IMR-90 (cell line): ENCODE measurements around the gene BDKRB1.

Experiments used
- BHLHE40 ChIP-seq: fragments of 150-350 bp; IDR thresholded peaks from 2 replicates; pipeline ENCODE4 v1.6.1; 2016; ENCODE audit warnings: mild to moderate bottlenecking, low read depth, low read length
- CEBPB ChIP-seq: IDR thresholded peaks from 2 replicates; pipeline ENCODE4 v1.6.1; 2012; ENCODE audit warnings: low read depth, low read length, improper control_type of control experiment
- FOS ChIP-seq: fragments of 150-350 bp; IDR thresholded peaks from 2 replicates; pipeline ENCODE4 v1.6.1; 2016; ENCODE audit warnings: low read depth, low read length
- MAFK ChIP-seq: IDR thresholded peaks from 2 replicates; pipeline ENCODE4 v1.6.1; 2012; ENCODE audit warnings: low read depth, low read length, improper control_type of control experiment
- MXI1 ChIP-seq: IDR thresholded peaks from 2 replicates; pipeline ENCODE4 v1.6.1; 2012; ENCODE audit warnings: low read depth, mild to moderate bottlenecking, low read length, moderate library complexity, borderline replicate concordance
- NFE2L2 ChIP-seq: fragments of 150-350 bp; IDR thresholded peaks from 2 replicates; pipeline ENCODE4 v1.6.1; 2016; ENCODE audit warnings: low read depth, mild to moderate bottlenecking, low read length
- POLR2A ChIP-seq: IDR thresholded peaks from 2 replicates; pipeline ENCODE4 v1.6.1; 2012; ENCODE audit warnings: mild to moderate bottlenecking, low read depth, low read length
- RAD21 ChIP-seq: IDR thresholded peaks from 2 replicates; pipeline ENCODE4 v1.6.1; 2012; ENCODE audit warnings: low read length, improper control_type of control experiment
- RCOR1 ChIP-seq: IDR thresholded peaks from 2 replicates; pipeline ENCODE4 v1.6.1; 2012; ENCODE audit warnings: mild to moderate bottlenecking, low read length, improper control_type of control experiment; ENCODE audit not compliant: insufficient replicate concordance
- RFX5 ChIP-seq: IDR thresholded peaks from 2 replicates; pipeline ENCODE4 v1.8.0; 2012; ENCODE audit warnings: low read depth, mild to moderate bottlenecking, low read length, moderate library complexity
- SMC3 ChIP-seq: fragments of 150-350 bp; IDR thresholded peaks from 2 replicates; pipeline ENCODE4 v1.6.1; 2016; ENCODE audit warnings: low read depth, mild to moderate bottlenecking, antibody characterized with exemption, low read length, moderate library complexity
- TF ChIP-seq, protein P1 (sequence below): conservative IDR thresholded peaks from 2 replicates; pipeline ENCODE4 v1.5.1; 2012; ENCODE audit warnings: mild to moderate bottlenecking, low read depth, low read length, improper control_type of control experiment
- TF ChIP-seq, protein P2 (sequence below): fragments of 150-350 bp; IDR thresholded peaks from 2 replicates; pipeline ENCODE4 v1.6.1; 2017; ENCODE audit warnings: mild to moderate bottlenecking, antibody characterized with exemption, low read length, low read depth
- TF ChIP-seq, protein P3 (sequence below): fragments of 150-350 bp; IDR thresholded peaks from 2 replicates; pipeline ENCODE4 v1.6.1; 2016; ENCODE audit warnings: low read depth, mild to moderate bottlenecking, low read length, moderate library complexity, borderline replicate concordance

DNA sequence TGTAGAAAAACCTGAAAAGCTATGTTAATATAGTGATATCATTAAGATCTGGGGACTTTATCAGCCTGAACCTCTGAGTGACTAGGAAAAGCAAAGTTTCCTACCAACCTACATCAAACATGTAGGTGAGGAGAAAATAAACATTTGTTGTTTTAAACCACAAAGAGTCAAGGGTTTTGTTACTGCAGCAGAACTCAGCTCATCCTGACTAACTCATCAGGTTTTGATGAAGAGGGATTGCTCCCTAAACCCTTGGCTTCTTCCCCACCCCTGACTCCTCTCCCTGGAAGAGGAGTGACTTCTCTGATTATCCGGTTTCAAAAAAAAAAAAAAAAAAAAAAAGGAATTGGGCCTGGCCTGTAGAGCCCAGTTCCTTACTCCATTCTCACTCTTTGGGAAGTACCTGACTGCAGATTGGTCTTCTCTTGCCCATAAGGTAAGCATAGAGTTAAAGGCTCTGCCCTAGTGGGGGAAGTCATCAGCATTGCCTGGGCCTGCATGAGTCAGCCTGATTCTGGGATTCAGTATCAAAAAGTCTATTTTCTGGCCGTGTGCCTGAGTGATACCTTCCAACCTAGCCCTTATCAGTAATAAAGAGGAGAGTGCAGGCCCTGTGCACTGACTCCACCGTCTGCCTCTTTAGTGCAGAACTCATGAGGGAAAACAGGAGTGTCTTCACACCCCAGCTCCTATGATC lies 16.9 kb downstream of the BDKRB1 start:
- TF ChIP-seq RFX5 (no peak), SMC3 (no peak), BHLHE40 (no peak), POLR2A (no peak), CEBPB (no peak), RCOR1 (no peak), FOS (peak; percentile 65), RAD21 (no peak), MAFK (no peak), NFE2L2 (peak; percentile 65; the same call in 1 of the 2 replicates), MXI1 (no peak)
- TF ChIP-seq, protein P1, sequence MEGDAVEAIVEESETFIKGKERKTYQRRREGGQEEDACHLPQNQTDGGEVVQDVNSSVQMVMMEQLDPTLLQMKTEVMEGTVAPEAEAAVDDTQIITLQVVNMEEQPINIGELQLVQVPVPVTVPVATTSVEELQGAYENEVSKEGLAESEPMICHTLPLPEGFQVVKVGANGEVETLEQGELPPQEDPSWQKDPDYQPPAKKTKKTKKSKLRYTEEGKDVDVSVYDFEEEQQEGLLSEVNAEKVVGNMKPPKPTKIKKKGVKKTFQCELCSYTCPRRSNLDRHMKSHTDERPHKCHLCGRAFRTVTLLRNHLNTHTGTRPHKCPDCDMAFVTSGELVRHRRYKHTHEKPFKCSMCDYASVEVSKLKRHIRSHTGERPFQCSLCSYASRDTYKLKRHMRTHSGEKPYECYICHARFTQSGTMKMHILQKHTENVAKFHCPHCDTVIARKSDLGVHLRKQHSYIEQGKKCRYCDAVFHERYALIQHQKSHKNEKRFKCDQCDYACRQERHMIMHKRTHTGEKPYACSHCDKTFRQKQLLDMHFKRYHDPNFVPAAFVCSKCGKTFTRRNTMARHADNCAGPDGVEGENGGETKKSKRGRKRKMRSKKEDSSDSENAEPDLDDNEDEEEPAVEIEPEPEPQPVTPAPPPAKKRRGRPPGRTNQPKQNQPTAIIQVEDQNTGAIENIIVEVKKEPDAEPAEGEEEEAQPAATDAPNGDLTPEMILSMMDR: no peak
- TF ChIP-seq, protein P2, sequence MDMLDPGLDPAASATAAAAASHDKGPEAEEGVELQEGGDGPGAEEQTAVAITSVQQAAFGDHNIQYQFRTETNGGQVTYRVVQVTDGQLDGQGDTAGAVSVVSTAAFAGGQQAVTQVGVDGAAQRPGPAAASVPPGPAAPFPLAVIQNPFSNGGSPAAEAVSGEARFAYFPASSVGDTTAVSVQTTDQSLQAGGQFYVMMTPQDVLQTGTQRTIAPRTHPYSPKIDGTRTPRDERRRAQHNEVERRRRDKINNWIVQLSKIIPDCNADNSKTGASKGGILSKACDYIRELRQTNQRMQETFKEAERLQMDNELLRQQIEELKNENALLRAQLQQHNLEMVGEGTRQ: no peak
- TF ChIP-seq, protein P3, sequence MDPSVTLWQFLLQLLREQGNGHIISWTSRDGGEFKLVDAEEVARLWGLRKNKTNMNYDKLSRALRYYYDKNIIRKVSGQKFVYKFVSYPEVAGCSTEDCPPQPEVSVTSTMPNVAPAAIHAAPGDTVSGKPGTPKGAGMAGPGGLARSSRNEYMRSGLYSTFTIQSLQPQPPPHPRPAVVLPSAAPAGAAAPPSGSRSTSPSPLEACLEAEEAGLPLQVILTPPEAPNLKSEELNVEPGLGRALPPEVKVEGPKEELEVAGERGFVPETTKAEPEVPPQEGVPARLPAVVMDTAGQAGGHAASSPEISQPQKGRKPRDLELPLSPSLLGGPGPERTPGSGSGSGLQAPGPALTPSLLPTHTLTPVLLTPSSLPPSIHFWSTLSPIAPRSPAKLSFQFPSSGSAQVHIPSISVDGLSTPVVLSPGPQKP: no peak
